Naive thymus-derived CD4-positive, alpha-beta T cell (primary cell): ENCODE measurements around the gene CSNK1A1. TPM values are rescaled to one million over a fixed set of nuclear protein-coding genes. Genes with fewer than 3 reads are reported as not detected.
A peak's percentile ranks its signal among the peaks of the same experiment; 100 is the strongest.

Source experiments
- ATAC-seq: fragments of 150-1000 bp; cut with Tn5 transposase; 2 replicates; pipeline ENCODE4 v1.10.0; 2021; ENCODE audit warnings: mild to moderate bottlenecking, moderate library complexity
- CTCF ChIA-PET: fragments of 350-600 bp; sonication (Branson Sonifier 250); formaldehyde crosslinking; loops from one replicate; lab custom pipeline; 2021; ENCODE audit warnings: antibody characterized with exemption; lab: Charles Lee
- POLR2A ChIA-PET: fragments of 350-600 bp; sonication (Branson Sonifier 250); formaldehyde crosslinking; loops from one replicate; lab custom pipeline; 2021; ENCODE audit warnings: antibody characterized with exemption, inconsistent platforms; lab: Charles Lee
- DNase-seq, 9 donors: peaks; one replicate each; pipeline versions ENCODE4 v3.0.0 to v3.0.0-alpha.2; 2020 to 2022; ENCODE audit warnings: mixed read lengths in 1 of 9
- H3K27ac ChIP-seq: one replicate; pipeline ENCODE4 v1.7.0; 2013; ENCODE audit warnings: mild to moderate bottlenecking, low read depth, low read length, moderate library complexity
- H3K27me3 ChIP-seq, 2 donors: one replicate each; pipeline ENCODE4 v1.7.0; 2013; ENCODE audit warnings: low read length in 2 of 2, mild to moderate bottlenecking in 2 of 2, moderate library complexity in 2 of 2; ENCODE audit not compliant: control insufficient read depth in 2 of 2, insufficient read depth in 2 of 2
- H3K36me3 ChIP-seq, 3 experiments: 1 replicate in 2 of 3; 2 replicates in 1 of 3; pipeline ENCODE4 v1.7.0; 2013; ENCODE audit warnings: low read length in 3 of 3, mild to moderate bottlenecking in 3 of 3, moderate library complexity in 1 of 3; ENCODE audit not compliant: insufficient read depth in 3 of 3, control insufficient read depth in 2 of 3
- H3K4me1 ChIP-seq, 2 donors: one replicate each; pipeline ENCODE4 v1.7.0; 2013; ENCODE audit warnings: low read length in 2 of 2, mild to moderate bottlenecking in 2 of 2, moderate library complexity in 1 of 2; ENCODE audit not compliant: control insufficient read depth in 2 of 2, insufficient read depth in 2 of 2
- H3K4me3 ChIP-seq: 2 replicates; pipeline ENCODE4 v1.7.0; 2013; ENCODE audit warnings: mild to moderate bottlenecking, low read length
- H3K9me3 ChIP-seq, 3 experiments: 1 replicate in 2 of 3; 2 replicates in 1 of 3; pipeline ENCODE4 v1.7.0; 2013; ENCODE audit warnings: low read length in 3 of 3; ENCODE audit not compliant: control insufficient read depth in 2 of 3
- H3K27ac Mint-ChIP-seq, 9 donors: one replicate each; pipeline ENCODE4 v1.8.0; 2020 to 2022; ENCODE audit warnings: mixed read lengths in 9 of 9, mild to moderate bottlenecking in 8 of 9, moderate library complexity in 5 of 9, inconsistent platforms in 2 of 9
- H3K27me3 Mint-ChIP-seq, 5 donors: one replicate each; pipeline ENCODE4 v1.8.0; 2021 to 2022; ENCODE audit warnings: mixed read lengths in 5 of 5, mild to moderate bottlenecking in 1 of 5
- H3K36me3 Mint-ChIP-seq, 5 donors: one replicate each; pipeline ENCODE4 v1.8.0; 2020 to 2022; ENCODE audit warnings: mixed read lengths in 5 of 5, mild to moderate bottlenecking in 3 of 5, inconsistent platforms in 1 of 5
- H3K4me1 Mint-ChIP-seq, 7 donors: one replicate each; pipeline ENCODE4 v1.8.0; 2020 to 2022; ENCODE audit warnings: mixed read lengths in 7 of 7, mild to moderate bottlenecking in 3 of 7, inconsistent platforms in 1 of 7
- H3K4me3 Mint-ChIP-seq, 10 donors: one replicate each; pipeline ENCODE4 v1.8.0; 2020 to 2022; ENCODE audit warnings: mild to moderate bottlenecking in 10 of 10, mixed read lengths in 10 of 10, moderate library complexity in 6 of 10, inconsistent platforms in 2 of 10
- H3K9me3 Mint-ChIP-seq, 11 donors: one replicate each; pipeline ENCODE4 v1.8.0; 2020 to 2022; ENCODE audit warnings: mixed read lengths in 11 of 11, mild to moderate bottlenecking in 4 of 11, inconsistent platforms in 1 of 11, moderate library complexity in 1 of 11
- intact Hi-C, 2 donors: fragments of 100-400 bp; cut with micrococcal nuclease; formaldehyde crosslinking; loops; one replicate each; pipeline ENCODE4 v1.15.1; 2023
- polyA plus RNA-seq, 2 donors: library from polyadenylated mRNA; unstranded; fragments of 300-500 nt; fragmentation: Illumina TruSeq; gene quantifications; one replicate each; pipeline ENCODE4 v1.2.3, GENCODE V29; 2021
- total RNA-seq, 6 experiments: library from RNA in 5 of 6; stranded (reverse) in 5 of 6; gene quantifications; 1 replicate in 5 of 6; 2 replicates in 1 of 6; pipeline ENCODE4 v1.2.3 and lab custom pipeline; 2021 to 2026

Gene CSNK1A1
- total and polyA plus RNA-seq, 7 experiments from 2014 or later = 146 to 217 (median 178) TPM

DNA sequence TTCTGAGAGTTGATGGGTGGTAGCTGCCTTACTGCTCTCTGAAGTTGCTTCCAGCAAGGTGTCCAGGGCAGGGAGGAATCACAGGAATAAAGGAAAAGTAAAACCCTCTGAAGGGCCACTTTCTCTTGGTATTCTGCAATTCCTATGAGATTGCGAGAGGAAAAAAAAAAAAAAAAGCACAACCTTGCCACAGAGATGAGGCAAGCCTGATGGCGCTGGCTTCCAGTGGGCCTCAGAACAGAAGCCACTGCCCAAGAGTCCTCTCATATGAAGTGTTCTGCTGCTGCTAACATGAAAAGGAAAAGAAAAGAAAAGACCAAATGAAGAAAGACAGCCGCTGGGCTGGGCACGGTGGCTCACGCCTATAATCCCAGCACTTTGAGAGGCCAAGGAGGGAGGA lies 91.3 kb downstream of the CSNK1A1 start:
- DNase-seq = no peak
- no peak overlapping the region for H3K27ac ChIP-seq
- POLR2A ChIA-PET = interaction anchor here (0.7 kb wide), 1 partner anchor 15 kb away, joined by 3 read pairs; no protein-coding TSS in a partner anchor

GRCh38 chr5:149457393-149457763 lies 93.9 kb downstream of the CSNK1A1 start:
- Mint-ChIP-seq H3K36me3 (no peaks in the 10 kb centered on the region), H3K4me3 (no peak overlapping the region), H3K27ac (no peak overlapping the region), H3K4me1 (peaks cover 0 to under 1% (median 0%) of the 10 kb centered on the region in 7 donors), H3K9me3 (no peaks in the 10 kb centered on the region), H3K27me3 (no peaks in the 10 kb centered on the region)
- no peak overlapping the region for H3K27ac ChIP-seq
- H3K9me3 ChIP-seq = no peaks in the 10 kb centered on the region
- intact Hi-C loops = loop anchor here in 1 of 2 donors (5.0 kb wide), 1 partner anchor 35 kb away; no protein-coding TSS in a partner anchor
- H3K4me1 ChIP-seq = no peaks in the 10 kb centered on the region
- no peak for ATAC-seq
- POLR2A ChIA-PET = no interaction called here
- CTCF ChIA-PET = no interaction called here
- H3K36me3 ChIP-seq = no peaks in the 10 kb centered on the region
- DNase-seq = no peak
- H3K27me3 ChIP-seq = no peaks in the 10 kb centered on the region
- no peak overlapping the region for H3K4me3 ChIP-seq

More for the DNA sequence above, 91.3 kb downstream of the CSNK1A1 start:
- Mint-ChIP-seq H3K27me3 (peaks cover 0 to 3% (median 0%) of the 10 kb centered on the region in 5 donors), H3K4me3 (no peak overlapping the region), H3K9me3 (no peaks in the 10 kb centered on the region), H3K4me1 (no peaks in the 10 kb centered on the region), H3K36me3 (no peaks in the 10 kb centered on the region), H3K27ac (no peak overlapping the region)
- no peak for ATAC-seq
- no peaks in the 10 kb centered on the region for H3K27me3 ChIP-seq
- CTCF ChIA-PET = no interaction called here
- H3K9me3 ChIP-seq = no peaks in the 10 kb centered on the region
- no peaks in the 10 kb centered on the region for H3K36me3 ChIP-seq
- H3K4me1 ChIP-seq = no peaks in the 10 kb centered on the region
- intact Hi-C loops = loop anchor here in 1 of 2 donors (5.0 kb wide), 1 partner anchor 38 kb away; no protein-coding TSS in a partner anchor
- H3K4me3 ChIP-seq = no peak overlapping the region

- DNase-seq (no peak), ATAC-seq (no peak)
- ChIA-PET POLR2A (no interaction called here), CTCF (no interaction called here)
- no peak overlapping the region for H3K27ac ChIP-seq
- H3K27me3 ChIP-seq = no peaks in the 10 kb centered on the region
- no peaks in the 10 kb centered on the region for H3K9me3 ChIP-seq
- H3K4me3 Mint-ChIP-seq = no peak overlapping the region
- H3K4me1 ChIP-seq = no peaks in the 10 kb centered on the region
- no peaks in the 10 kb centered on the region for H3K27me3 Mint-ChIP-seq
- H3K4me3 ChIP-seq = no peak overlapping the region
- intact Hi-C loops = loop anchor here in 1 of 2 donors (5.0 kb wide), 1 partner anchor 34 kb away; no protein-coding TSS in a partner anchor
- no peaks in the 10 kb centered on the region for H3K36me3 ChIP-seq
- no peaks in the 10 kb centered on the region for H3K9me3 Mint-ChIP-seq
- H3K36me3 Mint-ChIP-seq = no peaks in the 10 kb centered on the region
- peaks cover 0 to 2% (median 0%) of the 10 kb centered on the region in 7 donors for H3K4me1 Mint-ChIP-seq
- H3K27ac Mint-ChIP-seq = no peak overlapping the region
Observed at GRCh38 chr5:149456597-149457392, 94.4 kb downstream of the CSNK1A1 start.

GRCh38 chr5:149455889-149456409 lies 95.3 kb downstream of the CSNK1A1 start:
- Histone ChIP-seq H3K36me3 (no peaks in the 10 kb centered on the region), H3K9me3 (no peaks in the 10 kb centered on the region), H3K4me1 (no peaks in the 10 kb centered on the region), H3K27me3 (no peaks in the 10 kb centered on the region), H3K4me3 (no peak overlapping the region), H3K27ac (no peak overlapping the region)
- ATAC-seq (no peak), DNase-seq (no peak)
- Mint-ChIP-seq H3K4me1 (peaks cover 0 to 2% (median 0%) of the 10 kb centered on the region in 7 donors), H3K27ac (peak overlapping the region in 1 of 9 donors; percentile 12), H3K27me3 (no peaks in the 10 kb centered on the region), H3K9me3 (no peaks in the 10 kb centered on the region), H3K36me3 (no peaks in the 10 kb centered on the region), H3K4me3 (no peak overlapping the region)
- intact Hi-C loops = loop anchor here in 1 of 2 donors (5.0 kb wide), 1 partner anchor 34 kb away; no protein-coding TSS in a partner anchor
- CTCF ChIA-PET = interaction anchor here (0.7 to 1.1 kb wide), 2 partner anchors 10 to 22 kb away, joined by 4 to 7 read pairs; no protein-coding TSS in a partner anchor
- POLR2A ChIA-PET = no interaction called here

DNA sequence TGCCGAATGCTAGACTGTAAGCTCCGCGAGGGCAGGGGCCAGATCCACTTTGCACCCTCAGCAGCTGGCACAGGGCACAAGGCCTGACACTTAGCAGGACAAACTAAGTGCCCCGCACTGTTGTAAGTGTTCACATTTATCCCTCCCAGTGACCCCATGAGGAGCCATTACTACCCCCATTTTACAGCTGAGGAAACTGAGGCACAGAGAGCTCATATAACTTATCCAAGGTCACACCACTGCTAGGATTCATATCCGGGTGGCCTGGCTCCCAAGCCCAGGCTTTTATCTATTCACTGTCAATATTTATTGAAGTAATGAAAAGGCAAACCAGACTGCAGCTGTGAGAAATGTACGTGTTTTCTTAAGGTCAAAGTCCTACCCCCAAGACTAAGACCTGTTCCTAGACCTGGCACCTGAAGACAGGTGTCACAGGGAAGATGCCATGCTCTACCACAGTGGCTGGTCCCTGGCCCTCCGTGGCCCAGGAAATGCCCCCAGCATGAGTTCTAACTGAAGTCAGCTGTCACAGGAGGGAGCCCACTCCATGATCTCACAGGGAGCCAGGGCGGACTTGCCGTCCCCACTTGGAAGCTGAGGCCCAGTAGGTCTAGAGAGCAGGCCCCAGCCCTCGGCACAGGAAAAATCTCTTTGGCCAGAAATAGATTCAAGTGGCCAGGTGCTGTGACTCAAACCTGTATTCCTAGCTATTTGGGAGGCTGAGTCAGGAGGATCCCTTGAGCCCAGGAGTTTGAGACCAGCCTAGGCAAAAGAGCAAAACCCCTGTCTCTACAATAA lies 97.4 kb downstream of the CSNK1A1 start:
- ChIA-PET CTCF (interaction anchor here (0.6 to 1.0 kb wide), 2 partner anchors 41 to 111 kb away, joined by 3 to 4 read pairs; no protein-coding TSS in a partner anchor), POLR2A (interaction anchor here (1.2 kb wide), 1 partner anchor 11 kb away, joined by 4 read pairs; no protein-coding TSS in a partner anchor)
- no peak for DNase-seq
- no peak overlapping the region for H3K4me3 Mint-ChIP-seq
- Histone ChIP-seq H3K27ac (no peak overlapping the region), H3K27me3 (no peaks in the 10 kb centered on the region), H3K36me3 (no peaks in the 10 kb centered on the region), H3K4me1 (no peaks in the 10 kb centered on the region), H3K9me3 (no peaks in the 10 kb centered on the region), H3K4me3 (no peak overlapping the region)
- ATAC-seq = no peak
- H3K27ac Mint-ChIP-seq = no peak overlapping the region
- peaks cover 0 to 2% (median 0%) of the 10 kb centered on the region in 5 donors for H3K27me3 Mint-ChIP-seq
- intact Hi-C loops = no loop called here
- H3K4me1 Mint-ChIP-seq = peaks cover 0 to 5% (median 0%) of the 10 kb centered on the region in 7 donors
- H3K9me3 Mint-ChIP-seq = no peaks in the 10 kb centered on the region
- no peaks in the 10 kb centered on the region for H3K36me3 Mint-ChIP-seq
